Heart right ventricle (tissue), 16 donors: ENCODE results near the gene ZC3HAV1L. TPM values are rescaled to one million over a fixed set of nuclear protein-coding genes. Genes with fewer than 3 reads are reported as not detected.

Experiments used
- ATAC-seq, 8 donors: fragments of 200-7000 bp; cut with Tn5 transposase; one replicate each; pipeline ENCODE4 v1.9.1; 2020; ENCODE audit warnings: mild to moderate bottlenecking in 8 of 8, moderate library complexity in 8 of 8, moderate number of reproducible peaks in 1 of 8
- DNase-seq, 2 donors: peaks; one replicate each; pipeline ENCODE4 v3.0.0-alpha.2; 2020
- H3K27ac ChIP-seq, 10 donors: fragments of 200-600 bp; sonication (generic) in 2 of 10; one replicate each; pipeline versions ENCODE4 v1.5.0 to v1.8.0; 2020 to 2022; ENCODE audit warnings: mild to moderate bottlenecking in 3 of 10
- H3K27me3 ChIP-seq, 7 donors: fragments of 200-600 bp; one replicate each; pipeline ENCODE4 v1.8.0; 2021 to 2022; ENCODE audit warnings: mild to moderate bottlenecking in 2 of 7
- H3K36me3 ChIP-seq, 9 donors: fragments of 200-600 bp; sonication (generic) in 1 of 9; one replicate each; pipeline versions ENCODE4 v1.5.0 to v1.8.0; 2020 to 2022; ENCODE audit warnings: mild to moderate bottlenecking in 2 of 9
- H3K4me1 ChIP-seq, 9 donors: fragments of 200-600 bp; sonication (generic) in 1 of 9; one replicate each; pipeline versions ENCODE4 v1.5.0 to v1.8.0; 2020 to 2022; ENCODE audit warnings: mild to moderate bottlenecking in 4 of 9
- H3K4me3 ChIP-seq, 10 donors: fragments of 200-600 bp; sonication (generic) in 2 of 10; one replicate each; pipeline versions ENCODE4 v1.5.0 to v1.8.0; 2020 to 2022; ENCODE audit warnings: mild to moderate bottlenecking in 7 of 10, moderate library complexity in 2 of 10
- H3K9me3 ChIP-seq, 11 donors: fragments of 200-600 bp in 10 of 11; sonication (generic) in 2 of 11; one replicate each; pipeline versions ENCODE4 v1.5.0 to v1.8.0; 2013 to 2022; ENCODE audit warnings: mild to moderate bottlenecking in 2 of 11, control low read depth in 1 of 11, moderate library complexity in 1 of 11
- WGBS, 2 donors: extraction: QIAGEN DNeasy Blood & Tissue Kit; methylation state at CpG; one replicate each; pipeline ENCODE4 v1.1.7; 2013; ENCODE audit warnings: inconsistent platforms in 1 of 2; 5-methylcytosine and 5-hydroxymethylcytosine counted together
- intact Hi-C, 10 donors: fragments of 100-400 bp; cut with DNase I; formaldehyde crosslinking; loops; one replicate each; pipeline versions ENCODE4 v1.11.1 to v1.14.2; 2022
- polyA plus RNA-seq, 2 donors: library from polyadenylated mRNA; stranded (reverse); fragments of 200-250 nt; gene quantifications; one replicate each; pipeline ENCODE4 v1.2.3, GENCODE V29; 2013
- total RNA-seq, 10 donors: library from RNA; stranded (reverse); fragmentation: NEBNext Ultra II Directional in 3 of 10; extraction: Animal tissue kit (Norgen Biotek cat#: 25700) in 3 of 10; gene quantifications; one replicate each; pipeline versions ENCODE4 v1.2.1 to v1.2.4, GENCODE V29; 2021 to 2023
- TF ChIP-seq, protein P1 (sequence below), 9 donors: fragments of 200-600 bp; sonication (generic) in 2 of 9; IDR thresholded peaks; one replicate each; pipeline versions ENCODE4 v1.5.0 to v1.8.0; 2021 to 2022; ENCODE audit warnings: antibody characterized with exemption in 9 of 9, mild to moderate bottlenecking in 5 of 9, moderate library complexity in 1 of 9
- donor health status: Arrhythmogenic right ventricular cardiomyopathy.
- donor health status: ischemic (EF 13 %, LVEDD 7.1; RV severe dilation, severe dysfunction).
- donor health status: healthy with polysubstance abuse.
- donor health status: DM: no; HTN: yes; CAD: no.
- donor health status: DM: no; HTN: no; CAD: no.
- donor health status: ischemic (EF 25% LVEDD 6.9; RV normal size, moderate dysfunction).
- donor health status: ischemic (EF 25% LVEDD 5.7; RV mildly dilated, moderate dysfunction).
- donor health status: healthy.
- donor health status: DM: yes; HTN: yes; CAD: no.
- donor health status: Ischemic cardiomyopathy.
- donor health status: ischemic (EF 35%, LVEDD 5.7; RV mildly dilated, moderate dysfunction).
- donor health status: nonischemic (EF 11% LVEDD 7.7; RV severe dilation, severe dysfunction).
- donor health status: DM: yes; HTN: yes; CAD: no.
- donor health status: PGD.
- donor health status: ischemic (EF 29% LVEDD 5.4; RV normal size, mild dysfunction).
- donor health status: nonischemic (EF 23%, LVEDD 6.1; RV moderate dilation, normal function).

The ZC3HAV1L gene
- total and polyA plus RNA-seq, 12 donors: 0.39 to 5.8 (median 2.3) TPM

DNA sequence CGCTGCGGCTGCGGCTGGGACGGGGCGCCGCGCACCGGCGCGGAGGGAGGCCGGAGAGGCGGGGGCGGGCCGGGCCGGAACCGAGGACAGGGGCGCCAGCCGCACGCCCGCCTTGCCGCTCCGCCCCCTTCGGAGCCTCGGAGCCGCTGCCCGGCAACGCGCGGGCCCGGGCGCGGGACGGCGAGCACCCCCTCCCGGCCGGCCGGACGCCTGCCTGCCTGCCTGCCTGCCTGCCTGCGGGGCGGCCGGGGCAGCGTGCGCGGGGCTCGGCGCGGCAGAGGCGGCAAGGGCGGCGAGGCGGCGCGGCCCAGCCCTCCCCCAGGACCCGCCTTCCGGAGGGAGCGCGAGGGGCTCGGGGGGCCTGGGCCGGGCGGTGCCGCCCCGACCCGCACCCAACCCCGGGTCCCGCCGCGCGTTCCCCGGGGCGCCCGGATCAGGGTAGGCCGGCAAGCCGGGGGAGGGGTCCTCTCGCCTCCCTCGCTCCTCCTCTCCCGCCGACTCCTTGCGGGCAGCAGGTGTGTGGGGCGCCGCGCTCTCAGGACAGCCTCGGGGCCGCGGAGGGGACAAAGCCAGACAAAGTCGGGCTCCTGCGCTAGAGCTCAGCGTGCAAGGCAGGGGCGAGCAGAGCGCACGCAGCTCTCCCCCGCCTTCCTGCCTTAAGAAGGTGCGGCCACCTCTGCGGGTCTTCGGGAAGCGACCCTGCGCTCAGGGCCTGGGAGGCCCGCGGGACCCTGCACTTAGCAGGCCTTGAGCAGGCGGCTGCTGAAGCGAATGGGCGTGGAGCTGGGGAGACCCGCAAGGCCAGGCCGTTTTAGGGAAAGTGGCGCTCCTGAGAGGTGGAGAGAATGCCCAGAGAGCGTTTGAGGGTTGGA lies 54.3 kb downstream of the ZC3HAV1L start, which contains the start of gene KIAA1549:
Gene KIAA1549, minus strand, starts transcription at position 58 of the 872 bp plus-strand sequence. CDS start 120 bp downstream, outside the sequence.
- Histone ChIP-seq H3K27me3 (peaks cover 0 to 37% (median 0%) of the 10 kb centered on the region in 7 donors), H3K4me3 (peak within 1 kb of the TSS; percentile 55 to 73 (median 64)), H3K9me3 (peaks cover 0 to 2% (median 0%) of the 10 kb centered on the region in 11 donors), H3K4me1 (peaks cover 0 to 20% (median 10%) of the 10 kb centered on the region in 9 donors), H3K36me3 (no peaks in the 10 kb centered on the region), H3K27ac (peak within 1 kb of the TSS in 5 of 10 donors; percentile 18 to 50 (median 28))
- DNase-seq (peak; percentile 45 to 72), ATAC-seq (peak; percentile 80 to 95 (median 88))
- intact Hi-C loops: loop anchor here in 9 of 10 donors (2.0 to 10.0 kb wide), 5 partner anchors 84 to 99 kb away; no protein-coding TSS in a partner anchor
- WGBS, 2 donors: 2% methylated on average over 66 to 105 of the region's 105 CpGs
- TF ChIP-seq, protein P1, sequence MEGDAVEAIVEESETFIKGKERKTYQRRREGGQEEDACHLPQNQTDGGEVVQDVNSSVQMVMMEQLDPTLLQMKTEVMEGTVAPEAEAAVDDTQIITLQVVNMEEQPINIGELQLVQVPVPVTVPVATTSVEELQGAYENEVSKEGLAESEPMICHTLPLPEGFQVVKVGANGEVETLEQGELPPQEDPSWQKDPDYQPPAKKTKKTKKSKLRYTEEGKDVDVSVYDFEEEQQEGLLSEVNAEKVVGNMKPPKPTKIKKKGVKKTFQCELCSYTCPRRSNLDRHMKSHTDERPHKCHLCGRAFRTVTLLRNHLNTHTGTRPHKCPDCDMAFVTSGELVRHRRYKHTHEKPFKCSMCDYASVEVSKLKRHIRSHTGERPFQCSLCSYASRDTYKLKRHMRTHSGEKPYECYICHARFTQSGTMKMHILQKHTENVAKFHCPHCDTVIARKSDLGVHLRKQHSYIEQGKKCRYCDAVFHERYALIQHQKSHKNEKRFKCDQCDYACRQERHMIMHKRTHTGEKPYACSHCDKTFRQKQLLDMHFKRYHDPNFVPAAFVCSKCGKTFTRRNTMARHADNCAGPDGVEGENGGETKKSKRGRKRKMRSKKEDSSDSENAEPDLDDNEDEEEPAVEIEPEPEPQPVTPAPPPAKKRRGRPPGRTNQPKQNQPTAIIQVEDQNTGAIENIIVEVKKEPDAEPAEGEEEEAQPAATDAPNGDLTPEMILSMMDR (IDR thresholded peaks at IDR 0.05): peak in 4 of 9 donors; percentile 11 to 42 (median 32)

DNA sequence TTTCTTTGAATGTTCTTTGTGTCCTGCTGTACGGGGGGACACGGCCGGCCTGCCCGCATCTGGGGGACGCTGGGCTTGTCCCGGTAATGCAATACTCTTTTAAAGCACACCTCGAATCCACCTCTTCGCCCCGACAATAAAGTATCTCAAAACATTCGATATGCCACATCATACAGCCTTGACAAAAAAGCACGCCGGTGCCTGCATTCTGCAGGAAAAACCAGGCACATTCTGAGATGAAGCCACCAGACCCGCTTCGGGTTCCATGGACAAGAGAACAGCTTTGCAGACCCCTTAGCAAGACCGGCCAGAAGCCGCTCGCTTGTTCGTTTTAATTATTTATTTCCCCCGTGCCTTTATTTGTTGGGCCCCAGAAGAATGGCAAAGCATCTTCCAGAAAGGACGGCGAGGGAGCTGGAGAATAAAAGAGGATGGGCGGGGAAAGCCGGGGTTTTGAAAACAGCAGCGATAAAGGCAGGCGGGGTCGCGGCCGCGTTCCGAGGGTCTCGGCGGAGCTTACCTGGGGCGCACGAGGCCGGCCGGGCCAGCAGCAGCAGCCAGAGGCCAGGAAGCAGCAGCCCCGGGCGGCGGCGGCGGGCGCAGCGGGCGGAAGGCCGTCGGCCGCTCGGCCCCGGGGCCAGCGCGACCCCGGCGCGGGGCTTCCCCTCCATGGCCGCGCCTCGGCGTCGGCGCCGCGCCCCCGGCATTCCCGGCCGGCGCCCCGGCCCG lies 55.1 kb downstream of the ZC3HAV1L start:
- peak in 1 of 2 donors; percentile 17 for DNase-seq
- Histone ChIP-seq H3K9me3 (no peaks in the 10 kb centered on the region), H3K27ac (peak overlapping the region in 1 of 10 donors; percentile 28), H3K4me3 (peak overlapping the region; percentile 53 to 69 (median 62)), H3K36me3 (no peaks in the 10 kb centered on the region), H3K4me1 (peaks cover 0 to 25% (median 10%) of the 10 kb centered on the region in 9 donors), H3K27me3 (peaks cover 0 to 37% (median 0%) of the 10 kb centered on the region in 7 donors)
- TF ChIP-seq, protein P1 (IDR thresholded peaks at IDR 0.05): no peak
- intact Hi-C loops: loop anchor here in 9 of 10 donors (2.0 to 10.0 kb wide), 5 partner anchors 83 to 98 kb away; no protein-coding TSS in a partner anchor
- WGBS, 2 donors: 0 to 1% methylated on average over 59 to 68 of the region's 68 CpGs
- ATAC-seq: peak in 6 of 8 donors; percentile 15 to 54 (median 24)

DNA sequence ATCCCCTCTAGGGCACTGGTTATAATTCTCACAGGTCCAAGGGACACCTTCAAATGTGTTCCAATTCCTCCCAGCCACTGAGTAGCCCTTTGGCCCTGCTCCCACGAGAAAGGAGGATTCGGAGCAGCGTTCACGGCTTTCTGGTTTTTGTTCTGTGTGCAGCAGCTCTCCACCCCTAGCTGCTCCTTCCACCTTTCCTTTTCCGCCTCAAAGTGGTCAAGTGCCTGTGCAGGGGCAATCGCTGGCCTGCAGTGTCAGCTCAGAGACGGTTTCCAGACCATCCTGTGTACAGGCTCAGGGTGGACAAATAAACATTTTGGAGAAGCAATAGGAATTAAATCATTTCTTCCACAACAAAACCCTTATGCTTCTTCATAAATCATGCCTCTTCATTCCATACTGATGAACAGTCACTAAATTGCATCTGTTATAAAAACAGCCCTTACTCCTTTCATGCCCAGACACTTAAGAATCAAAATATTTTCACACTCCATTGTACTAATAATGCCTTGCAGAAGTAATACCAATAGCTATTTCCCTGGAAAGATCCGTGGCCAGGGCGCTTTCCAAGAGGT lies 55.8 kb downstream of the ZC3HAV1L start:
- ATAC-seq: peak in 1 of 8 donors; percentile 4
- Histone ChIP-seq H3K36me3 (no peaks in the 10 kb centered on the region), H3K27ac (no peak overlapping the region), H3K4me3 (peak overlapping the region; percentile 53 to 69 (median 62)), H3K4me1 (peaks cover 0 to 31% (median 10%) of the 10 kb centered on the region in 9 donors), H3K9me3 (no peaks in the 10 kb centered on the region), H3K27me3 (peaks cover 0 to 37% (median 0%) of the 10 kb centered on the region in 7 donors)
- 26 to 37% methylated on average over 9 of the region's 9 CpGs for WGBS, 2 donors
- TF ChIP-seq, protein P1 (IDR thresholded peaks at IDR 0.05): no peak
- DNase-seq: no peak
- intact Hi-C loops: loop anchor here in 9 of 10 donors (2.0 to 10.0 kb wide), 5 partner anchors 83 to 98 kb away; no protein-coding TSS in a partner anchor
